OCI-M2 (cell line): Measurements from ENCODE around the gene PDE2A.
"Not testable (repeated sequence)": the region's sequence is repeated elsewhere in the genome, so short reads cannot be mapped to it uniquely, and the experiment has no call there.

Experiments
- DNase-seq: peaks from one replicate; lab custom pipeline; 2025; ENCODE audit not compliant: unreplicated experiment; lab: John Stamatoyannopoulos, UW

The PDE2A gene

DNA sequence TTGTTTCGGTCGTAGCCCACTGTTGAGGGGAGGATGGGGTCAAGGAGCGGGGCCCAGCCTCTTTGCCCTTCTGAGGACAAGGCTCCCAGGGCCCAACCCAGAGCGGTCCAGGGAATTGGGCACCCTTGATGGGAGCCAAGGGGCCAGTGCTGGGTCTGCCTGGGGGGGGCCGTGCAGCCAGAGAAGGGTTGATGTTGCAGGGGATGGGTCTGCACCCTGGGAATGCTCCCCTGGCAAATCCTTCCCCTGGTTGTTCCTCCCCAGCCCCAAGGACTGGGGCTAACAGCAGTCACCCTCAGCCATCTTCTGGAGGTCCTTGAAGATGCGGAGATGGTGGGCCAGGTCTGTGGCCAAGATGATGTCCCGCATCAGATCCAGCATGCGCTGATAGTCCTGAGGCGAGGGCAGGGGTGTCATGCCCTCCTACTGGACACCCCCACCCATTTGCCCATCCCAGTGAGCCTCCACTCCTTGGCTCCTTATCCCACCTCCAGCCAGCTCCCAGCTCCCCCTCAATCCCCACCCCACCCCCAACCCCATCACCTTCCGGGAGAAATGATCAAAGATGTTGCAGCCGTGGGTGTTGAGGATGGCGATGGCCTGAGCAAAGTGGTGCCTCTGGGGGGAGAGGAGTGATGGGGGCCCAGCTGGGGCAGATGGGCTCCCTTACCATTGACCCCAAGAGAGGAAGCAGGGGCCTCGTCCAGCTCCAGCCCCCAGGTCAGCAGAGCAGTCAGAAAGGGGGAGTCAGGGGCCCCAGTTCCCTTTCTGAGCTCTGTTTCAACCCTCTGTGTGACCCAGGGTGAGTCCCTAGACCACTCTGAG, 95.0 kb downstream of the PDE2A start:
- no peak for DNase-seq

DNA sequence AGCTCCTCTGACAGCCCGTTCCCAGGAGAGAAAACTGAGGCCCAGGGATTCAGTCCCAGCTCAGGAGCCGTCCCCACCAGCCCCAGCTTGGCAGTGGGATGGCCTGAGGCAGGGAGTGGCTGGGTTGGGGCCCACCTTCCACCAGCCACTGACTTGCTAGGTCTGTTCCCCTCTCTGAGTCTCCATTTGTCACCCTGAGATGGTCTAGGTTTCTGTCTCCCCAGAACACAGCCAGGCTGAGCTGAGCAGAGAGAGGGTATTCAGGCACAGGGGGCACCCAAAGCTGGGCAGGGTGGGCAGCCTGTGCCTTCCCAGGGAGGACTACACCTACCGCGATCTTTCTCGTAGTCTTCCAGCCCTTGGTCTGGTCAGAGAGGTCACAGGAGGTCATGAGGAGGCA, 95.7 kb downstream of the PDE2A start:
- no peak for DNase-seq

DNA sequence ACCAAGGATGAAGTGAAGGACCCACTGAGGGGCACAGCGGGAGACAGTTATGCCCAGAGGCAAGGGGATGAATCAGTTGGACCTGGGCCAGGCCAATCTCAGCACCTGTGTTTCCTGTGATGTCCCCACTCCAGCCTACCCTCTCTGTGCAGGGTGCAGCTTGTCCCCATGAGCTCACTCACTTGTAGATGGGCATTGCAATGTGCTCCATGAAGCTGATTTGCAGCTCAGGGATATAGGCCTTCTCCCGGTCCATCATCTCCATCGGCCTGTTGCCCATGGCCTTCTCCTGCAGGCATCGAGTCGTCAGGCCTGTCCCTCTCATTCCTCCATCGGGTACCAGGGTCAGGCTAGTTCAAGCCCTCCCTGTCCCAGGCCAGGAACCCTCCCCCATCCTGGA, 96.2 kb downstream of the PDE2A start:
- no peak for DNase-seq

DNA sequence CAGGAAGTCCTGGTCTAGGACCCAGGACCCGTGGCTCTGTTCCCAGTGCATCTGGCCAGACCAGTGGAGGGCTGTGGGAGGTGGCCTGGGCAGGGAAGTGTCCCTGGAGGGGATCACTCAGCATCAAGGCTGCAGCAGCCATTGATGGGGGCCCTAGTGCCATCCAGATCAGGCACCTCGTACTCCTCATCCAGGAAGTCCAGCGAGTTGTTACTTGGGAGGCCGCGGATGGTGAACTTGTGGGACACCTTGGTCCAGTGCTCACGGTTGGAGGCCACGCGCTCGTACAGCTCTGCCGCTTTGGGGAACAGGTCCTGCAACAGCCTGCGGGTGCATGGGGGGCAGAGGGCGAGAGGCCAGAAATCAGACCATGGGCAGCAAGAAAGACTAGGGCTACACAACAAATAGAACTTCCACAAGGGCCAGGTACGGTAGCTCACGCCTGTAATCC, 96.9 kb downstream of the PDE2A start:
- DNase-seq = no peak

DNA sequence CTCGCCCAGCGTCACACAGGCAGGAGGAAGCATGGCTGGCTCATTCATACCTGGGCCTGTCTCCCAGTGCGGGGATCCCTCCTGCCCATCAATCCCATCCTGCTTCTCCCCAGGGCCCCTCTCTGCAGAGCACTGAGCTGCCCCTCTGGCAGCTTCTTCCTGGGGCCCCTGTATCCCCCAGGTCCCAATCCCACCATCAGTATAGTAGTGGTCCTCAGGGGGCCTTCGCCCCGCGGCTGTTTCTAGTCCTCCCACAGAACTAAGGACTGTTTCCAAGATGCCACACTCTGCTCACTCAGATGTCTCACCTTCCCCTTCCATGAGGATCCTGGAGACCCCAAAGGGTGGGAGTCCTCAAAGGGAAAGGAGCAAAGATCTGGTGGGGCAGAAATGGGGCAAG, 97.6 kb downstream of the PDE2A start:
- no peak for DNase-seq

DNA sequence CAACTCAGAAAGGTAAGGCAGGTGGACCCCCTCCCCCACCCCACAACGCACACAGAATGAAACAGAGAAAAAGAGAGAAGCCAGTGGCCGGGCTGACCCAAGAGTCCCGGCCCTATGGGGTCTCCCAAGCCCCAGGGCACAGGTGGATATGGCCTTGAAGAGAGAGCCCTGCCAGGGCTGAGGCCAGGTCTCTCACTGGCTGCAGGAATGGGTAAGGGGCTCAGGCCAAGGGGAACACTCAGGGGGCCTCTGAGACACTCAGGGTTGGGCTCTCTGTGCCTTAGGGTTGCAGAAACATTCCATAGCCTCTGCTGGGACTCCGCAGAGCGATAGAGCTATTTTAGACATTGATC, 98.0 kb downstream of the PDE2A start:
- no peak for DNase-seq

DNA sequence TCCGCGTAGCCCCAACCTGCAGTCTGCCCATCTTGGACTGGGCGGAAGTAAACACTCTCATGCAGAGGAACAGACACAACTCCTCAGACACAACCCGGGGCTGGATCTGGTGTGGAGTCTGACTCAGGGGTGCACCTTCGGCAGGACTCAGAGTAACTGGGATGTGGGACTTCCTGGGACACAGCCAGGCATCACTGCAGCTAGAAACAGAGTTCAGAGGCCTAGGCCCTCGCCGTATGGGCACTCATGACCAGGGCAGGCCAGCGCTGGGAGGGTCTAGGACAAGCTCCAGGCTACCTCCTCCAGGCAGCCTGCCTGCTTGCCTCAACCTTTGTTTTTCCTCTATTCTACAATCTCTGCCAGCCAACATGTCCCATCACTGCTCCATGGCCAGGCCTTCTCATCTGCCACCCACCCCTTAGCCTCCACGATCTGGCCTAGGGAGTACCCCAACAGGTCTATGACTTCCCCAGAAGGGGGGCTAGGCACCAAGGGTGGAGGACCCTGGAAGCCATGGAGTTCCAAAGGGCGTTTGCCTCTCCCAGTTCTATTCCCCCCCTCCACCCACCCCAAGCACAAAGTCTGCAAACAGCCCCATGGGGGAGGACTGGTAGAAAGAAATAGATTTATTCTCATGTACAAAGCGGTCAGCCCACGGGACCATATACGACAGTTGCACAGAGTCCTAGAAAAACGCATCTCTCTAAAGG, 98.5 kb downstream of the PDE2A start:
- DNase-seq = no peak

DNA sequence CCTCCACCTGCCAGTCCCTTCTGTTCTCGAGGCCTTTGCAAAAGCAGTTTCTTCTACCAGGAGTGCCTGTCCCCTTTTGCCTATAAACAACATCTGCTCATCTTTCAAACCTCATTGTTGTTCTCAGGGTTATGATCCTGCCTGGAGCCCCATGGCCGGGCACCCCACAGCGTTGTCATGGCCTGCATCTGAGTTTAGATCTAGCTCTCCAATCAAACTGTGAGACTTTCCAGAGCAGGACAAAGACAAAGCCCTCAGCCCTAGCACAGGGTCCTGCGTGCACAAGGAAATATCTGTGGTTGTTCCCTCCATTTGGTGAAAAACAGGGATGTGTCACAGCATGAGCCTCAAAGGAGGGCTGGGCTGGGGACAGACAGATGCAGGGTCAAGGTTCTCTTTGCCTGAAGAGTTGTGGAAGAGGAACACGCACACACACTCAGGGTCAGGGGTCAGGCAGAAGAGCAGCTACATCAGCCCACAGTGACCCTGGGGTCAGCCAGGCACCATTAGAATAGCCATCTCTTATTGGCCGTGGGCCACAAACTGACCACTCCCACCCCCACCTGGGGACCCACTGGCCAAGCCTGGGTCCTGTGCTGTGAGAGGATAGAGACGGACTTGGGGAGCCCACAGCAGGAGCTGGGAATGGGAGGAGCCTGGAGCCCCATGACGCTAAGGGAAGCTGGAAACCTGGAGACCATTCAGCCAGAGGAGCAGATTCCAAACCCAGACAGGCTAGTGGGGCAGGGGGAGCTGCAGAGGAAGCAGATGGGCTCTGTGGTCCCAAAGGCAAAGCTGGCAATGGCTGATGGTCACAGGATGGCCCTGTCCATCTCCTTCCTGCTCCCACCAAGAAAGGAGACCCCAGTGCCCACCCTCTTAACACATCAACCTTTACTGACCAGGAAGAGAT, 99.4 kb downstream of the PDE2A start:
- DNase-seq = no peak

DNA sequence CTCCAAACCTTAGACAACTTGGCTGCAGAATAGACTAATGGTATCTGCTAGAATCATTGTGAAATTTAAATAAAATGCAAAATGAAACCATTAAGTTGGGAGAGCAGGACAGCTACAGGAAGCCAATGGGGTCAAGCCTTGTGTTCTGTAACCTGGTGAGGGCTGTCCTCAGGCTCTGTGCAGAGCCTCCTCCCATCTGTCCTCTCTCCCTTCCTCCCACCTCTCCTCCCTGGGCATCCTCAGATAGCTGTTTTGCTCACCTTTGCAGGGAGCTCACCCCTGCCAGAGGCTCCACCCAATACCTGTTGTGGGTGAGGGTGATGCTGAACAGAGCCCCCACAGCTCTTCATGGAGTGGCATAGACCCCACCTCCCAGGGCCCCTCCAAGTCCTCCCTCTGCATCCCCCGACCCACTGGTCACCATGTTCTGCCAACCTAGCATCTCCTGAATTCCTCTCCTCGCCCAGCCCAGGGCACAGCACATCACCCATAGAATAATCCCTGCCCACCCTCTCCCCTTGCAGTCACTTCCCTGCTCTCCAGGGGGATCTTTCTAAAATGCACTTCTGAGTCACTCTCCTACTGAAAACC, 100.3 kb downstream of the PDE2A start:
- DNase-seq = no peak

DNA sequence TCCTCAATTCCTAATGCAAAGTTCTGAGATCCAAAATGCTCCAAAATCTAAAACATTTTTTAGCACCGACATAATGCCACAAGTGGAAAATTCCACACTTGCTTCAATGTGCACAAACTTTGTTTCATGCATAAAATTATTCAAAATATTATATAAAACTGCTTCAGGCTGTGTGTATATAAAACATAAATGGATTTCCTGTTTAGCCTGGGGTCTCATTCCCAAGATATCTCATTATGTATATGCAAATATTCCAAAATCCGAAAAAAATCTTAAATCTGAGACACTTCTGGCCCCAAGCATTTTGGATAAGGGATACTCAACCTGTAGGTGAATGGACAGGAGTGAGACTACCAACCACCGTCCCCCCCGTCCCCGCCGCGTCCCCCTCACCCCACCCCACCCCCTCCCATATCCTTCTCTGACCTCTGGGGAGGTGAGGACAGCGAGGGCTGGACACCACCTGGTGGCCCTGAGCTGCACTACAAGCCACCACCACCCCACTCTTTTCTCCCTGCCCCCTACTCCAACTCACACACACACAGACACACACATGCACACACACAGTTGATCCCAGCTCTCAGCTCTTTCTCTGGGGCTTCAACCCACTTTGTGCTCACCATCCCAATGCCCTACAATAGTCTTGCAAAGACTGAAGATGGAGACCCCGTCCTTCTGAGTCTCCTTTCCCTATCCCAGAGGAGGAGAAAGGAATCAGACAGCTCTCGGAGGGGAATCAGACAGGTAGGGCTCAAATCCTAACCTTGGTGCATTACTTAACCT, 101.0 kb downstream of the PDE2A start:
- no peak for DNase-seq

DNA sequence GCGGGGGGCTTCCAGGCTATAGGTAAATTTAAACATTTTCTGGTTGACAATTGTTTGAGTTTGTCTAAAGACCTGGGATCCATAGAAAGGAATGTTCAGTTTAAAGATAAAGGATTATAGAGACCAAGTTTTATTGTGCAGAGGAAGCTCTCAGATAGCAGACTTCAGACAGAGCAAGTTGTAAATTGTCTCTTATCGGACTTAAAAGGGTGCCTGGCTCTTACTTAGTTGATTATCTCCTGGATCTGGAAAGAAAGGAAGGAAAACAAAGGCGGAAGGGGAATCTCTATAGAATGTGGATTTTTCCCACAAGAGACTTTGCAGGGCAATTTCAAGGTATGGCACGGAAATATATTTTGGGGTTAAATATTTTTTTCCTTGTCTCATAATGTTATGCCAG, 101.7 kb downstream of the PDE2A start:
- not testable (repeated sequence) for DNase-seq

DNA sequence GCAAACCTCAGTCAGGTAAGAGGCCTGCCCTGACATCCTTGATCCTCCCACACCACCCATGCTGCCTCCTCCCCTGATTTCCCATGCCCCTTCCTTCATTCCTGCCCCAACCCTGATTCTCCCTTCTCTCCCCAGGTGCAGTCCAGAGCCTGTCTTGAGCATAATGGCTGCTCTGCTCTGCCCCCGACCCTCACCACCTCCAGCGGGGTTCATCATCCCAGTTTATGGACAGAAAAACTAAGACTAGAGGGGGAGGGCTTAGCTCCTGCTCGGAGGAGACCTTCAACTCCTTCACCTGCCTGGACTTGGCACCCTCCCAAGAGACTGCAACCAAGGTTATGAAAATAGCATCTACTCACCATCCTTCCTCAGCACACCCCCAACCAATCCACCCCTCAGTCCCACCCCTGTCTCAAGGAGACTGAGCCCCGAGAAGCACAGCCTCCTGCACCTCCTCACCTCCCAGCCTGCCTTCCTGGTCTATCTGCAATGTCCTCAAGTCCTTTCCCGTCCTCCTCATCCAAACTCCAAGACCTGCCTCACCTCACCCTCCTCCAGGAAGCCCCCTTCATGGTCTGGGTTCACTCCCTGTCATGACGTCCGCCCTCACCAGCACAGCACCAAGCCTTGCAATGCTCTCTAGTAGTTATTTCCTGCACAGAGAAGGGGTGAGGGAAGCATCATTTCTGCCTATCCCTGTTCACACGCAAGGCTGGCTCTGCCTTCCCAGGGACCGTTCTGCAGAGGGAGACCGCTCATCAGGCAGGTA, 103.1 kb downstream of the PDE2A start:
- no peak for DNase-seq

DNA sequence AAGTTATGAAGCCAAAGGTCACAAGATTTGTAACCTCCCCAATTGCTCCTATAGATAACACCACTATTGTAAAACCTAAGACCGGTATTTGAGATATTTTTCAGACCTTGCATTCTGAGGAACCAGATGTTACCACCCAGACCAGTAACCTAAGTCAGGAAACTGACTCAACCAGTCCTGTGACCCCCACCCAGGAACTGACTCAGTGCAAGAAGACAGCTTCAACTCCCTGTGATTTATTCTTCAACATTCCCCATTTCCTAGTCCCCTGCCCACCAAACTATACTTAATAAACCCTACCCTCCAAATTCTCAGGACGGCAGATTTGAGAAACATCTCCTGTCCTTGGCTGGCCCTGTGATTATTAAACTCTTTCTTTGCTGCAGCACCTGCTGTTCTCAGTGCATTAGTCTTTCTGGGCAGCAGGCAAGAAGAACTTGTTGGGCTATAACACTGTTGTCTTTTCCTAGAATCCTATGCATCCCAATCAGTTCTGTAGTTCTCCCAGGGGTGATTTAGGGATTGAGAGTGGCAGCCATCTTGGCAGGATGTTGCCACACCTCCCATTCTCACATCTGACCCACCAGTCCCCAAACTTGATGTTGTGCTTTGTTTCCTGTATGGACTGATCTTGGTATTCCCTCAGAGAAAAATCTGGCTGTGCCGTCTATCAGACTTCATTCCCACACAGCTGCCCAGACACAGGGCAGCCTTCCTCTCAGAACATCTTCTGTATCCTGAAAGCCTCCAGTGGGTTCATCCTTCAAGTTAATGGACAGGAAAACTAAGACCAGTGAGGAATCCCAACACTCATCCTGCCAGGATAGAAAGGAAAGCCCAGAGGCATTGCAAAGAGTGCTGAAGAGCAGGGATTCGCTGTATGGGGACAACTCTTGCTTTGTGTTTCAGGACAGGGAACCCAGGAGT, 104.0 kb downstream of the PDE2A start:
- no peak for DNase-seq

DNA sequence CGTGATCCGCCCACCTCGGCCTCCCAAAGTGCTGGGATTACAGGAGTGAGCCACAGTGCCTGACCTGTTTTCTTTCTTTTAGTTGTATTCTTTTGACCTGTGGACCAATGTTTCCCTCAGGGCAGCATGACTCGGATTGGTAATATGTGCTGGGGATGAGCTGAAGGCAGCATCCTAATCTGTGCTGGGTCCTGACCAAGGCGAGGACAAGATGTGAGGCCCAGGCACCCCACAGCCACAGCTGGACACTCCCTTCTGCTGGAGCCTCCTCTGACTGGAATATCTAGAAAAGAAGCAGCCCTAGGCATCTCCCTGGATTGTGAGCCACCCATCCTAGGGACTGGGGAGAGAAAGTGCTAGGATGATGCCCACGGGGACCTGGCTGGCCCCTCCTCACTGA, 105.4 kb downstream of the PDE2A start:
- no peak for DNase-seq

DNA sequence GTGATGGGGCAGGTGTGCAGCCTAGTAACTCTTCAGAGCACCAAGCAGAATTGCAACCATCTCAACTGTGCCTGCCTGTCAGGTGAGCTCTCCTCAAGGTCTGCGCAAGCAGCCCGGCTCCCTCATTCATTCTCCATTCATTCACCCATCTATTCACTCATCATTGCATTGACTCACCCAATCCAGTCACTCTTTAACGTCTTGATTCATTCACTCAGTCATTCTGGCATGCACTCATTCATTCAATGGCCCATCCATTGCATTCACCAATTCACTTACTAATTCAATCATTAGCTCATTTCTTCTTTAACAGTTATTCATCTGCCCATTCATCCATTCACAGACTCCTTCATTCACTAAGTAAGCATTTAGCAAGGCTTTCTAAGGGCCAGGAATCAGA, 111.8 kb downstream of the PDE2A start:
- no peak for DNase-seq

DNA sequence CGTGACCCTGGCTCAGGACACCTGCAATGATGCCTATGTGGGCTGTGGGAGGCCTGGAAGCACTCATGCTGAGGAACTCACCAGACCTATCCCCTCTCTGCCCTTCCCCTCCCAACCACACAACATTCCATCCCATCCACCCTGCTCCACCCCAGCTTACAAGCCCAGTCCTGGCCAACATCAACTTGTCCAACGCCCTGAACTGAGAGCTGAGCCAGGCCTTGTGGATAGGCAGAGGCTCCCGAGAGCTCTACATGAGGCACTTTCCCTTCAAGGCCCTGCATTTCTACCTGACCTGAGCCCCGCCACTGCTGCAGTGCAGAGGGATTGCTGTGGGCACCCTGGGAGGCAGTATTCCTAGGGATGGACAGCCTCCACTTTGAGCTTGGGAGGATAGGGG, 112.4 kb downstream of the PDE2A start:
- no peak for DNase-seq

DNA sequence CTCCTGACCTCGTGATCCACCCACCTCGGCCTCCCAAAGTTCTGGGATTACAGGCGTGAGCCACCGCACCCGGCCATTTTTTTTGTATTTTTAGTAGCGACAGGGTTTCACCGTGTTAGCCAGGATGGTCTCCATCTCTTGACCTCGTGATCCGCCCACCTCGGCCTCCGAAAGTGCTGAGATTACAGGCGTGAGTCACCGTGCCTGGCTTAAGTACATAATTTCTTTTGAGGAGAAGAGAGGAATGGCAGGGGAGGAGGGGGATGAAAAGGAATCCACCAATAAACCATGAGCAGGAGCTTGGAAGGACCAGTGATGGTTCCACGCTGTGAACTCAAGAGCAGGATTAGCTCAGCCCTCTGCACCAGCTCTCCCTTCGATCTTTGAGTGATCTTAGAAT, 113.4 kb downstream of the PDE2A start:
- not testable (repeated sequence) for DNase-seq

DNA sequence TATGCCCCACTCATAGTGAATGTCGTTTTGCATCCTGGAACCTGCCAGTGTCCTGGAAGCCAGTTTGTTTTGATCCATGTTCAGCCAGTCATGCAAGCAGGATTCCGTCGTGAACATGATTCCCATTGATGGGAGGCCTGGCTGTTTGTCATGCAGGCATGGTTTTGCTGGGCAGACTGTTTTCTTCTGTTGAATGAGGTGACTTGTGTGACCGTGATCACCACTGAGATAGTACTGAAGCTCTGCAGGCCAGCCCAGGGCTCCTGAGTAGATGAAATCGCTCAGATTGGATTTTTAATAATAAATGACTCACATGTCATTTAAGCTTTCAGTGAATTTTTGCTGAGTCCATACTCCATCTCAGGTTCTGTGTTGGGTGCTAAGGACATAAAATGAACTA, 117.8 kb downstream of the PDE2A start:
- DNase-seq = no peak
